ENCODE results near the gene CSF1.

Gene CSF1

GRCh38 chr1:109901524-109902145, 9.0 kb upstream of the CSF1 start:
- no peak for DNase-seq (ENCODE audit: low read depth)

DNA sequence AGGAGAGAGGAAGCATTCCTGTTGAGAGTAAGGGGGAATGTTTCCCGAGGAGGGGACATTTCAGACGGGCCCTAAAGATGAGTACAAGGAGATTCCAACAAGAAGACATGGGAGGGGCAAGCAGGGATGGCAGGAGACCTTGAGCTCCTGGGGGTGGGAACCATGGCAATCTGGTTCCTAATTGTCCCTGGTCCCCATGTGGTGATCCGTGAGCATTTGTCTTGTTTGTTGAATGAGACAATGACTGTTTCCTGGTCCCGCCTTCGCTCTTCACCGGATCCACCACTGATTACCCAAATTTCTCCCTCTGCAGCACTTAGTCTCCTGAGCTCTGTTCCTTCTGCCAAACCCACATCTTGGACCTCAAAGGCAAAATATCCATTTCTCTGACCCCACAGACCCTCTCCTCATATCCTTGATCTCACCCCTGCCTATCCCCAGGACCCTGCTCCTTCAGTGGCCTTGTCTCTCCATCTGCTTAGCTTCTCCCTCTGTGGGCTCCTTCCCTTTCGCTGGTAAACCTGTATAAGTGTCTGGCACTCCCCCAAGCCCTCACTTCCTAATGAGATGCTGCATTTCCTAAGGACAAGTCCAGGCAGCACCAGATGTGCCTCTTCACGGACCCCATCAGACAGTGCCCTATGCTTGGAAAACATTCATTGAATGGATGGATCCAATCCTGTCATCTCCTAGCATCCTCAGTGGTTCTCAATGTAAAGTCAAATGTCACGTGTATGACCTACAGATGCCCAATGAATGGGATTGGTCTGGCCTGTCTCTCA, 8.3 kb upstream of the CSF1 start:
- DNase-seq (ENCODE audit: low read depth), result no peak

DNA sequence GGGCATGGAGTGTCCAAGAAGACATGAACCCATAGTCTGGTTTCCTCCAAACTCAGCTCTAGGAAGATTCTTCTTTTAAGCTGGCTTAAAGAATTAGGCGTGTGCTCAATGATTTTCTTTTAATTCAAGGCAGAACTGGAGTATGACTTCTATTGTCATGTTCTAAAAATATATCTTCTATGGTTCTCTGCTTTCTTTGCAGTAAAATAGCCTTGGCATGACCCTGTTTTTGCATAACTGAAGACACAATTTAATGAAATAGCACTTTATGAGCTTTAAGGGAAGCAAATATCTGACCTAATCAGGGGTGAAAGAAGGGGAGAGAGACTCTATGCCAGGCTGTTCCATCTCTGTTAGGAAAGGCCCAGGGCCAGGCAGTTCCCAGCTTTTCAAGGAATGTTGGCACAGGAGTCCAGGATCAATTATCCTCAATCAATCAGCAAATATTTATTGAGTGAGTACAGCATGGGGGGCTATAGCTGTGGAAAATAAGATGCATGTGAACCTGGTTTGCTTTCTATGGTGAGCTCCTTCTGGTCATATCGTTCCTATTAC, 7.2 kb upstream of the CSF1 start:
- no peak for DNase-seq (ENCODE audit: low read depth)

DNA sequence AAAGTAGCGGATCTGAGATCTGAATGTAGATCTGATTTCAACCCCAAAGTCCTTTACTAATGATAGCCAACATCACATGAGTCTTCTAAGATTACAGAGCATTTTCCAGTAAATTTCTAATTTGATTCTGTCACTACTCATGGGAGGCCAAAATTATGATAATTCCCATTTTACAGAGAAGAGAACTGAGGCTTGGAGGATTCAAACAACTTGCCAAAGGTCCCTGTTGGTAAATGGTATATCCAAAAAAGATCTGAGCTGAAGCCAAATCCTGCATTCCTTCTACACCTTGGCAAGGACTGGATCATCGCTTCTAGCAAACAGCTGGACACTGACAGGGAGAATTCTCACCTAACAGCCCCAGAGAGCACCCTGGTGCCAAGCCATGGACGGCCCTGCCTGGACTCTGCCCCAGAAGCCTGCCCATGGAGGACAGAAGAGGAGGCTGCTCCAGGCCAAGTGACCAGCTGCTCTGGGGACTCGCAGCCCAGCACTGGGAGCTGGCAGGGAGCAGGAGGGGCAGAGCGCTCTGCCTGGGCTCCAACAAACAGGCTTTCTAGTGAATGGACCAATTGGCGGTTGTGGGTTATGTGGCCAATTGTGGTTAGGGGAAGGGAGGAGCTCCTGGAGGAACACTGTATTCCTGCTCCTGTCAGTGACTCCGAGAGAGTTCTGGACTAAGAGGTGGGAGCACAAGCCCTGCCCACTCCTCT, 6.4 kb upstream of the CSF1 start:
- no peak for DNase-seq (ENCODE audit: low read depth)

DNA sequence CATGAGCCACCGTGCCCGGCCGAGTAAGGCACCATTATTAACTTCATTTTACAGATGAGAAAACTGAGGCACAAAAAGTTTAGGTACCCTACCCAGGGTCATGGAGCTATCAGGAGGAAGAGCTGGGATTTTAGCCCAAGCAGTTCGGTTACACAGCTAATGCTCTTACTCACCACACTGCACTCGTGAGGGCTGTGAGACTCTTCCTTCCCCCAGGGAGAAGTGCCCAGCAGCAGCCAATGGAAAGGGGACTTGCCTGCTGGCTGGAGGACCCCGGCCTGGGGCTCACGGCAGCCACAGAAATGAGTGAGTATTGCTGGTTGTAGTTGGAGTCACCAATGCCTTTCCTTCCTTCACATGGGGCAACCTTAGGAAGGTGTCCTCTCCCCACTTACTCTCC, 5.2 kb upstream of the CSF1 start:
- no peak for DNase-seq (ENCODE audit: low read depth)

- no peak for DNase-seq (ENCODE audit: low read depth)
Measured at GRCh38 chr1:109906160-109906838, 4.3 kb upstream of the CSF1 start.

- DNase-seq (ENCODE audit: low read depth), result no peak
Measured at GRCh38 chr1:109906839-109907180, 3.8 kb upstream of the CSF1 start.

- no peak for DNase-seq (ENCODE audit: low read depth)
Measured at GRCh38 chr1:109907190-109907774, 3.4 kb upstream of the CSF1 start.

DNA sequence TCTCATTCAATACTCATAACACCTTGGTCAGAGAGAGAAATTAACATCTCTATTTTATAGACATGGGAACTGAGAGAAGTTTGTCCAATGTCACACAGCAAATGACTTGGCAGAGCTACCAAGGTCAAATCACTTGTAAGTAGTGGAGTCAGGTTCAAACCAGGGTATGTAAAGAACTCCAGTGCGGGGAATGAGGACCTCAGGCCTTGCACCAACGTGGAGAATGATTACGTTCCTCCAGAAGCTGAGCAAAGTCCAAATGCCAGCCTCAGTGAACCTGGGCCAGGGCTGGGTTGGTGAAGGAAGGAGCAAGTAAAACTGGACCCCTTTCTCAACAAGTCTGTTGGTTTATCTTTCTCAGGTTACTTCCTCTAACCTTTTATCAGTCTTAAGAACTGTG, 1.8 kb upstream of the CSF1 start:
- no peak for DNase-seq (ENCODE audit: low read depth)

- DNase-seq (ENCODE audit: low read depth), result no peak
Measured at GRCh38 chr1:109909561-109909960, 1.1 kb upstream of the CSF1 start.

GRCh38 chr1:109910963-109911798, 532 bp downstream of the CSF1 start:
- no peak for DNase-seq (ENCODE audit: low read depth)

DNA sequence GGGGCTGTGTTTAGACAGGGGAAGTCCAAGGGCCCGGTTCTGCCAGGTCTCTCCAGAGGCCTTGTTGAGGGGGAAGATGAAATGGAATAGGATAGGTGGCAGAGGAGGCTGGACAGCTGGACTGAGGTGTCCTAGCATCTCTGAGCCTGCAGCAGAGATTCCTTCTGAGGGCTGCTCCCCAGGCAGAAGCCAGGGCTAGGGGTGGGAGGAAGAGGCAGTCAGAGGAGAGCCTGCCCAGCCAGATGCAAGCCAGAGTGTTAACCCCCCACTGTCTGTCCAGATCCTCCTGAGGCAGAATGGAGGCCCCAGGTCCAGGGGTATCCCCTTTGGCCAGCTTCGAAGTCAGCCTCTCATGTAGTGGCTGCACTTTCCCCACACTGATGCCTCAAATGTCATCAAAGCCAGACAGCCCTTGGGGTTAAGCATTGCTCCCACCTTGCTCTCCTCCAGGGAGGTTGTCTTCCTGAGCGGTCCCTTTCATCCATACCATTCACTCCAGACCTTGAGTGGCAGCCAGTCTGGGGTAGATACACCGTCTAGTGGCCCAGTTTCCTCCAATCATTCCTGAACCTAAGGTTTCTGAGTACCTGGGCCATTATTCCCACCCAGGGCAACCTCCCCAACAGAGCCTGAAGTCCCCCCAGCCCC, 1.7 kb downstream of the CSF1 start:
- DNase-seq (ENCODE audit: low read depth), result no peak

- no peak for DNase-seq (ENCODE audit: low read depth)
Measured at GRCh38 chr1:109912873-109913272, 2.2 kb downstream of the CSF1 start.

- DNase-seq (ENCODE audit: low read depth), result no peak
Measured at GRCh38 chr1:109913360-109913879, 2.8 kb downstream of the CSF1 start.

GRCh38 chr1:109914587-109915240, 4.1 kb downstream of the CSF1 start:
- DNase-seq (ENCODE audit: low read depth), result no peak

DNA sequence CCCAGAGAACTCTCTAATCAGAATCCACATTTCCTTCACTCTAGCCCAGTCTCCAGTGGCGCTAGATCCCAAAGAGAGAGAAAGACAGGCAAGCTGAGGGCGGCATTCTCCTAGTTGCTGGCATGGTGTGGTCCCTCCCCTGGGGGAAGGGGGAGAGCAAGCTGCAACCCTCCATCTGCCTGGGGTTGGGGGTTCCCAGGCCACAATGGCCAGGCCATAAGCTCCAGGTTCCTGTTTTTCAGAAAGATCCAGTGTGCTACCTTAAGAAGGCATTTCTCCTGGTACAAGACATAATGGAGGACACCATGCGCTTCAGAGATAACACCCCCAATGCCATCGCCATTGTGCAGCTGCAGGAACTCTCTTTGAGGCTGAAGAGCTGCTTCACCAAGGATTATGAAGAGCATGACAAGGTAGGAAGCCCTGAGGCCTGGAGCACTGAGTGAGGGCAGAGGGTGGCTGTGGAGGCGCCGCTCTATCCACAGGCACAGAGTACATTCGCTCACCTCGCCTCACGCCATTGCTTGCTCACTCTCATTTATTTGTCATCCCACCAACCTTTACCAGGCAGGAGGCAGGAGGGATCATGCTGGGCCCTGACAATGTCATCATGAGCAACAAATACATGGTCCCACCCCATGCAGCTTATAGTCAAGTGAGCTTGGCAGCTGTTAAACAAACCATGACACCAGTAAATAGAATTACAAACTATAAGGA, 6.6 kb downstream of the CSF1 start:
- no peak for DNase-seq (ENCODE audit: low read depth)

- DNase-seq (ENCODE audit: low read depth), result no peak
Measured at GRCh38 chr1:109917768-109918606, 7.3 kb downstream of the CSF1 start.

- no peak for DNase-seq (ENCODE audit: low read depth)
Measured at GRCh38 chr1:109918671-109919070, 8.0 kb downstream of the CSF1 start.

All from non-pigmented ciliary epithelial cell (primary cell).